ENCODE results near the gene LRP8. TPM values are rescaled to one million over a fixed set of nuclear protein-coding genes. Genes with fewer than 3 reads are reported as not detected.

LRP8 gene
- total and polyA plus RNA-seq, 9 of the 15 experiments (the other 6 are each of a cell fraction or from before 2014, with no cell fraction given) = 7.1 to 56.1 (median 31.3) TPM

- ChIA-PET POLR2A (no interaction called here), CTCF (ENCODE audit: low intra/inter-chr PET ratio) (no interaction called here)
- Histone ChIP-seq H3K4me2 (ENCODE audit: insufficient read depth, low read length) (no peak overlapping the region), H3K9me3 (replicated peaks; ENCODE audit: control insufficient read depth, insufficient read depth, low read depth, low read length) (no peaks in the 10 kb centered on the region), H3K27me3 (ENCODE audit: control insufficient read depth in 2 of 2, insufficient read depth in 2 of 2, low read length in 2 of 2) (peaks cover 25 to 74% of the 10 kb centered on the region in 2 experiments), H3K79me2 (ENCODE audit: control insufficient read depth, insufficient read depth, low read length) (no peaks in the 10 kb centered on the region), H4K20me1 (replicated peaks; ENCODE audit: control insufficient read depth, insufficient read depth, low read length) (no peaks in the 10 kb centered on the region), H3K36me3 (ENCODE audit: control insufficient read depth, insufficient read depth, low read length) (no peaks in the 10 kb centered on the region), H2AFZ (ENCODE audit: low read depth, low read length) (no peak overlapping the region), H3K9me1 (ENCODE audit: control insufficient read depth, insufficient read depth, low read length) (no peaks in the 10 kb centered on the region), H3K4me1 (replicated peaks in 1 of 2; ENCODE audit: control insufficient read depth in 2 of 2, insufficient read depth in 2 of 2, low read length in 2 of 2) (peaks cover 0 to 5% of the 10 kb centered on the region in 2 experiments; a peak in 2 of 5 replicates), H3K27ac (ENCODE audit: extremely low read depth, low read depth, low read length) (no peak overlapping the region), H3K4me3 (no peak overlapping the region), H3K9ac (ENCODE audit: insufficient read depth in 1 of 2, low read depth in 2 of 2, low read length in 2 of 2) (no peak overlapping the region)
- BruUV-seq (replicated peaks) = no TSS peak
- ATAC-seq (no peak; the same call in 2 of the 3 replicates), FAIRE-seq (no peak), DNase-seq (ENCODE audit: extremely low read depth in 1 of 4, low spot score in 3 of 4) (no peak)
- WGBS (ENCODE audit: insufficient coverage, low coverage, missing lambda C conversion rate) = 2% methylated on average over 9 of the region's 9 CpGs
- TF ChIP-seq HNRNPUL1 (IDR thresholded peaks at IDR 0.05; ENCODE audit: low read length) = no peak
- intact Hi-C loops (cut with micrococcal nuclease) = no loop called here
- in situ Hi-C loops (cut with MboI) = no loop called here
Measured at GRCh38 chr1:53343831-53344668, 16.2 kb upstream of the LRP8 start.

DNA sequence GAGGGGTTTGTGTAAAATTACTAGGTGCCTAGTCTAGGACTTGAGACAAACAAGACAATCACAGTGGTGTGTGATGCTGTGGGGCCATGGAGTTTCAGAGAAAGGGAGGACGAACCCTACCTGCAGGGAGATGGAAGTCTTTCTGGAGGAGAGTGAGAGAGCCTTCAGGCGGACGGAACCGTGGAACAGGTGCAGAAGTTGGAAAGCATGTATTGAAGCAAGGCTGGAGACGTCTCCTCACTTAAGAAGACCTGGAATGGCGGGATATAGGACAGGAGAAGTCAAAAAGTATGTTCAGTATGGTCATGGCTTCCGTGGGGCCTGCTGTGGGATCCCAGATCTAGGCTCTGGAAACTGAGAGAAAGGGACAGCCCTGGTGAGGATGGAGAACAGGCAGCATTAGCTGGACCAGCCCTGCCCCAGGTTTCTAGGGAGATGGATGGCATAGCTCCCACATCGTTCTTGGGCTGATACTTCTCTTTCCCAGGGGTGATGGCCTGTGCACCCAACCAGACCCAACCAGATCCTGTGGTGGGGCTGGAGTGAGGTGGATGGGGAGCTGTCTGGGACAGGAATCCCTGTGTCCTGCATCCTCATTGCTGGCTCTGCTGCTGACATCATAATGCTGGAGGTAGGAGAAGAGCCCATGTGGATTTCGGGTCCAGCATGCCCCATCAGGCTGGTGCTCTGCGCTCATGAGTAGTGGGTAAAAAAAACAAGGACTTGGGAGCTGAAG, 15.0 kb upstream of the LRP8 start:
- Histone ChIP-seq H4K20me1 (replicated peaks; ENCODE audit: control insufficient read depth, insufficient read depth, low read length) (no peaks in the 10 kb centered on the region), H3K4me1 (replicated peaks in 1 of 2; ENCODE audit: control insufficient read depth in 2 of 2, insufficient read depth in 2 of 2, low read length in 2 of 2) (no peaks in the 10 kb centered on the region), H2AFZ (ENCODE audit: low read depth, low read length) (no peak overlapping the region), H3K27me3 (ENCODE audit: control insufficient read depth in 2 of 2, insufficient read depth in 2 of 2, low read length in 2 of 2) (peaks cover 33 to 67% of the 10 kb centered on the region in 2 experiments), H3K27ac (ENCODE audit: extremely low read depth, low read depth, low read length) (no peak overlapping the region), H3K9me3 (replicated peaks; ENCODE audit: control insufficient read depth, insufficient read depth, low read depth, low read length) (no peaks in the 10 kb centered on the region), H3K36me3 (ENCODE audit: control insufficient read depth, insufficient read depth, low read length) (no peaks in the 10 kb centered on the region), H3K79me2 (ENCODE audit: control insufficient read depth, insufficient read depth, low read length) (no peaks in the 10 kb centered on the region), H3K4me3 (no peak overlapping the region), H3K4me2 (ENCODE audit: insufficient read depth, low read length) (no peak overlapping the region), H3K9ac (ENCODE audit: insufficient read depth in 1 of 2, low read depth in 2 of 2, low read length in 2 of 2) (no peak overlapping the region), H3K9me1 (ENCODE audit: control insufficient read depth, insufficient read depth, low read length) (no peaks in the 10 kb centered on the region)
- TF ChIP-seq HNRNPLL (IDR thresholded peaks at IDR 0.05; ENCODE audit: low read depth, low read length, poor library complexity, severe bottlenecking) (no peak), ATF7 (IDR thresholded peaks at IDR 0.05) (no peak), MEIS2 (IDR thresholded peaks at IDR 0.05; ENCODE audit: partially characterized antibody) (no peak), HDAC8 (tag; IDR thresholded peaks at IDR 0.05) (no peak), ATF2 (CRISPR knock-in tag; IDR thresholded peaks at IDR 0.05) (no peak), ILF3 (IDR thresholded peaks at IDR 0.05; ENCODE audit: borderline replicate concordance) (no peak)
- TF ChIP-seq, protein P1, sequence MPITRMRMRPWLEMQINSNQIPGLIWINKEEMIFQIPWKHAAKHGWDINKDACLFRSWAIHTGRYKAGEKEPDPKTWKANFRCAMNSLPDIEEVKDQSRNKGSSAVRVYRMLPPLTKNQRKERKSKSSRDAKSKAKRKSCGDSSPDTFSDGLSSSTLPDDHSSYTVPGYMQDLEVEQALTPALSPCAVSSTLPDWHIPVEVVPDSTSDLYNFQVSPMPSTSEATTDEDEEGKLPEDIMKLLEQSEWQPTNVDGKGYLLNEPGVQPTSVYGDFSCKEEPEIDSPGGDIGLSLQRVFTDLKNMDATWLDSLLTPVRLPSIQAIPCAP (CRISPR knock-in tag; IDR thresholded peaks at IDR 0.05; ENCODE audit: borderline replicate concordance) = no peak
- WGBS (ENCODE audit: insufficient coverage, low coverage, missing lambda C conversion rate) = 3% methylated on average over 10 of the region's 10 CpGs
- intact Hi-C loops (cut with micrococcal nuclease) (no loop called here), in situ Hi-C loops (cut with MboI) (no loop called here)
- POLR2A ChIA-PET = interaction anchor here (1.1 kb wide), 1 partner anchor 18 kb away, joined by 4 read pairs; no protein-coding TSS in a partner anchor
- CTCF ChIA-PET (ENCODE audit: low intra/inter-chr PET ratio) = no interaction called here
- no peak for ATAC-seq
- peak; percentile 32 for FAIRE-seq
- no peak for DNase-seq (ENCODE audit: extremely low read depth in 1 of 4, low spot score in 3 of 4)
- BruUV-seq (replicated peaks) = no TSS peak

All from K562 (cell line).